ENCODE results near the gene BTBD10. TPM values are rescaled to one million over a fixed set of nuclear protein-coding genes. Genes with fewer than 3 reads are reported as not detected.

The BTBD10 gene
- total and polyA plus RNA-seq, 2 of the 13 experiments (the other 11 are each of a cell fraction or from before 2014, with no cell fraction given), result 9.8 to 26.6 TPM

DNA sequence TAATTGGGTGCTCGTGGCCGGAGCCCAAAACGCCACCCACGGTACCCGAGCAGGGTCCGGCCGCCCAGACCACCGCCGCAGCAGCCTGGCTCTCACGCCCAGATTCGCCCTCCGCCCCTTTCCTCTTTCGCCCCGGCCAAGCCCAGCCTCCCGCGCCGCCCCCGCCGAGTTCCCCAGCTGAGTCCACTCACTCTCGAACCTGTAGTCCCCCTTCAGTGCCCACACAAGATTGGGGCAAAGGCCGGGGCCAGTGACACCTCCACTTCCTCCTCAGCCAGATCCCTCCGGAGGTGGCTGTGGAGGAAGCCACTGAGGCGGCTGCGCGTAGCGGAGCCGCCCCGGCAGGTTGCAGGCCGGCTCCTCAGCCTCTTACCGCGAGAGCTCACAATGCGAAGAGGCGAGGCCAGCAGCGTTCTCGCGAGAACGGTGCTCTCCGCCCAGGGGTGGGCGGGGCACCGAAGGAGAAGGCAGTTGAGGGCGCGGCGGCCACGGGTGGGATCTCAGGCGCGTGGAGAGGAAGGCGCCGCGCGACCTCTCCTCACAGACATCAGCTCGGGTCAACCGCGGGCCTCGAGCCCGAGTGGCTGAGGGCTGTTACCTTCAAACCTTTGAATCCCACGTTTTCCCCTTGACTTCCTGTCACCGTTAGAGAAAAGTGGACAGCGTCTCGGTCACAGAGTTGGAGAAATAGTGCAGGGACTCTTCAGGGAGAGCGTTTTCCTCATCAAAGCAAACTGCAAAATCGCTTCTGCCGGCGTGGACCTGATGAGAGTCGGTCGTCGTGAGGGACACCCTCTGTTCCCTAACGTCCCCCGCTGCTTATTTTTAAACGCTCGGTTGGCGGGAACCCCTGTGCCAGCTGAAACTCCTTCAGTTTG is at the start of gene BTBD10 (continued):
- TF ChIP-seq FIP1L1 (IDR thresholded peaks at IDR 0.05; ENCODE audit: borderline replicate concordance, insufficient read depth, low read depth, low read length) (no peak), RBM39 (IDR thresholded peaks at IDR 0.05; ENCODE audit: low read depth, low read length, poor library complexity, severe bottlenecking) (peak; percentile 91), ZNF12 (CRISPR knock-in tag; IDR thresholded peaks at IDR 0.05) (no peak), ZSCAN9 (CRISPR knock-in tag; IDR thresholded peaks at IDR 0.05; ENCODE audit: borderline replicate concordance) (peak; percentile 91), SIX1 (CRISPR knock-in tag; IDR thresholded peaks at IDR 0.05; ENCODE audit: borderline replicate concordance) (0 out of 2 replicates have a peak, but pooled peaks have one; percentile 32), SALL1 (CRISPR knock-in tag; IDR thresholded peaks at IDR 0.05) (peak; percentile 87), ISL2 (CRISPR knock-in tag; IDR thresholded peaks at IDR 0.05) (0 out of 2 replicates have a peak, but pooled peaks have one; percentile 8), ZMYM4 (CRISPR knock-in tag; IDR thresholded peaks at IDR 0.05) (peak; percentile 98), CBX1 (IDR thresholded peaks at IDR 0.05; ENCODE audit: low read depth) (peak; percentile 84), KAT7 (CRISPR knock-in tag; IDR thresholded peaks at IDR 0.05; ENCODE audit: borderline replicate concordance) (peak; percentile 69; the same call in 1 of the 2 replicates), DR1 (CRISPR knock-in tag; IDR thresholded peaks at IDR 0.05) (peak; percentile 84), KDM1A (CRISPR knock-in tag; IDR thresholded peaks at IDR 0.05) (0 out of 2 replicates have a peak, but pooled peaks have one; percentile 16), HMG20B (CRISPR knock-in tag; conservative IDR thresholded peaks at IDR 0.05) (peak; percentile 48; the same call in 1 of the 2 replicates), ZIK1 (CRISPR knock-in tag; IDR thresholded peaks at IDR 0.05; ENCODE audit: borderline replicate concordance, low read depth) (peak; percentile 70)
- TF ChIP-seq, protein P1, sequence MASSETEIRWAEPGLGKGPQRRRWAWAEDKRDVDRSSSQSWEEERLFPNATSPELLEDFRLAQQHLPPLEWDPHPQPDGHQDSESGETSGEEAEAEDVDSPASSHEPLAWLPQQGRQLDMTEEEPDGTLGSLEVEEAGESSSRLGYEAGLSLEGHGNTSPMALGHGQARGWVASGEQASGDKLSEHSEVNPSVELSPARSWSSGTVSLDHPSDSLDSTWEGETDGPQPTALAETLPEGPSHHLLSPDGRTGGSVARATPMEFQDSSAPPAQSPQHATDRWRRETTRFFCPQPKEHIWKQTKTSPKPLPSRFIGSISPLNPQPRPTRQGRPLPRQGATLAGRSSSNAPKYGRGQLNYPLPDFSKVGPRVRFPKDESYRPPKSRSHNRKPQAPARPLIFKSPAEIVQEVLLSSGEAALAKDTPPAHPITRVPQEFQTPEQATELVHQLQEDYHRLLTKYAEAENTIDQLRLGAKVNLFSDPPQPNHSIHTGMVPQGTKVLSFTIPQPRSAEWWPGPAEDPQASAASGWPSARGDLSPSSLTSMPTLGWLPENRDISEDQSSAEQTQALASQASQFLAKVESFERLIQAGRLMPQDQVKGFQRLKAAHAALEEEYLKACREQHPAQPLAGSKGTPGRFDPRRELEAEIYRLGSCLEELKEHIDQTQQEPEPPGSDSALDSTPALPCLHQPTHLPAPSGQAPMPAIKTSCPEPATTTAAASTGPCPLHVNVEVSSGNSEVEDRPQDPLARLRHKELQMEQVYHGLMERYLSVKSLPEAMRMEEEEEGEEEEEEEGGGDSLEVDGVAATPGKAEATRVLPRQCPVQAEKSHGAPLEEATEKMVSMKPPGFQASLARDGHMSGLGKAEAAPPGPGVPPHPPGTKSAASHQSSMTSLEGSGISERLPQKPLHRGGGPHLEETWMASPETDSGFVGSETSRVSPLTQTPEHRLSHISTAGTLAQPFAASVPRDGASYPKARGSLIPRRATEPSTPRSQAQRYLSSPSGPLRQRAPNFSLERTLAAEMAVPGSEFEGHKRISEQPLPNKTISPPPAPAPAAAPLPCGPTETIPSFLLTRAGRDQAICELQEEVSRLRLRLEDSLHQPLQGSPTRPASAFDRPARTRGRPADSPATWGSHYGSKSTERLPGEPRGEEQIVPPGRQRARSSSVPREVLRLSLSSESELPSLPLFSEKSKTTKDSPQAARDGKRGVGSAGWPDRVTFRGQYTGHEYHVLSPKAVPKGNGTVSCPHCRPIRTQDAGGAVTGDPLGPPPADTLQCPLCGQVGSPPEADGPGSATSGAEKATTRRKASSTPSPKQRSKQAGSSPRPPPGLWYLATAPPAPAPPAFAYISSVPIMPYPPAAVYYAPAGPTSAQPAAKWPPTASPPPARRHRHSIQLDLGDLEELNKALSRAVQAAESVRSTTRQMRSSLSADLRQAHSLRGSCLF (CRISPR knock-in tag; IDR thresholded peaks at IDR 0.05; ENCODE audit: borderline replicate concordance), result no peak
- TF ChIP-seq, protein P2, sequence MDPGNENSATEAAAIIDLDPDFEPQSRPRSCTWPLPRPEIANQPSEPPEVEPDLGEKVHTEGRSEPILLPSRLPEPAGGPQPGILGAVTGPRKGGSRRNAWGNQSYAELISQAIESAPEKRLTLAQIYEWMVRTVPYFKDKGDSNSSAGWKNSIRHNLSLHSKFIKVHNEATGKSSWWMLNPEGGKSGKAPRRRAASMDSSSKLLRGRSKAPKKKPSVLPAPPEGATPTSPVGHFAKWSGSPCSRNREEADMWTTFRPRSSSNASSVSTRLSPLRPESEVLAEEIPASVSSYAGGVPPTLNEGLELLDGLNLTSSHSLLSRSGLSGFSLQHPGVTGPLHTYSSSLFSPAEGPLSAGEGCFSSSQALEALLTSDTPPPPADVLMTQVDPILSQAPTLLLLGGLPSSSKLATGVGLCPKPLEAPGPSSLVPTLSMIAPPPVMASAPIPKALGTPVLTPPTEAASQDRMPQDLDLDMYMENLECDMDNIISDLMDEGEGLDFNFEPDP (CRISPR knock-in tag; conservative IDR thresholded peaks at IDR 0.05), result no peak
- TF ChIP-seq, protein P3, sequence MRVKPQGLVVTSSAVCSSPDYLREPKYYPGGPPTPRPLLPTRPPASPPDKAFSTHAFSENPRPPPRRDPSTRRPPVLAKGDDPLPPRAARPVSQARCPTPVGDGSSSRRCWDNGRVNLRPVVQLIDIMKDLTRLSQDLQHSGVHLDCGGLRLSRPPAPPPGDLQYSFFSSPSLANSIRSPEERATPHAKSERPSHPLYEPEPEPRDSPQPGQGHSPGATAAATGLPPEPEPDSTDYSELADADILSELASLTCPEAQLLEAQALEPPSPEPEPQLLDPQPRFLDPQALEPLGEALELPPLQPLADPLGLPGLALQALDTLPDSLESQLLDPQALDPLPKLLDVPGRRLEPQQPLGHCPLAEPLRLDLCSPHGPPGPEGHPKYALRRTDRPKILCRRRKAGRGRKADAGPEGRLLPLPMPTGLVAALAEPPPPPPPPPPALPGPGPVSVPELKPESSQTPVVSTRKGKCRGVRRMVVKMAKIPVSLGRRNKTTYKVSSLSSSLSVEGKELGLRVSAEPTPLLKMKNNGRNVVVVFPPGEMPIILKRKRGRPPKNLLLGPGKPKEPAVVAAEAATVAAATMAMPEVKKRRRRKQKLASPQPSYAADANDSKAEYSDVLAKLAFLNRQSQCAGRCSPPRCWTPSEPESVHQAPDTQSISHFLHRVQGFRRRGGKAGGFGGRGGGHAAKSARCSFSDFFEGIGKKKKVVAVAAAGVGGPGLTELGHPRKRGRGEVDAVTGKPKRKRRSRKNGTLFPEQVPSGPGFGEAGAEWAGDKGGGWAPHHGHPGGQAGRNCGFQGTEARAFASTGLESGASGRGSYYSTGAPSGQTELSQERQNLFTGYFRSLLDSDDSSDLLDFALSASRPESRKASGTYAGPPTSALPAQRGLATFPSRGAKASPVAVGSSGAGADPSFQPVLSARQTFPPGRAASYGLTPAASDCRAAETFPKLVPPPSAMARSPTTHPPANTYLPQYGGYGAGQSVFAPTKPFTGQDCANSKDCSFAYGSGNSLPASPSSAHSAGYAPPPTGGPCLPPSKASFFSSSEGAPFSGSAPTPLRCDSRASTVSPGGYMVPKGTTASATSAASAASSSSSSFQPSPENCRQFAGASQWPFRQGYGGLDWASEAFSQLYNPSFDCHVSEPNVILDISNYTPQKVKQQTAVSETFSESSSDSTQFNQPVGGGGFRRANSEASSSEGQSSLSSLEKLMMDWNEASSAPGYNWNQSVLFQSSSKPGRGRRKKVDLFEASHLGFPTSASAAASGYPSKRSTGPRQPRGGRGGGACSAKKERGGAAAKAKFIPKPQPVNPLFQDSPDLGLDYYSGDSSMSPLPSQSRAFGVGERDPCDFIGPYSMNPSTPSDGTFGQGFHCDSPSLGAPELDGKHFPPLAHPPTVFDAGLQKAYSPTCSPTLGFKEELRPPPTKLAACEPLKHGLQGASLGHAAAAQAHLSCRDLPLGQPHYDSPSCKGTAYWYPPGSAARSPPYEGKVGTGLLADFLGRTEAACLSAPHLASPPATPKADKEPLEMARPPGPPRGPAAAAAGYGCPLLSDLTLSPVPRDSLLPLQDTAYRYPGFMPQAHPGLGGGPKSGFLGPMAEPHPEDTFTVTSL (CRISPR knock-in tag; IDR thresholded peaks at IDR 0.05; ENCODE audit: borderline replicate concordance), result peak; percentile 35; the same call in 1 of the 2 replicates

Data from HepG2 (cell line).